HG03439 (cell line): ENCODE data around the gene KCNJ1.
A peak's percentile ranks its signal among the peaks of the same experiment; 100 is the strongest.

Source experiments
- ATAC-seq: cut with Tn5 transposase; IDR thresholded peaks from one replicate; pipeline ENCODE4 v1.9.1; 2021; ENCODE audit warnings: mild to moderate bottlenecking, moderate library complexity; ENCODE audit not compliant: unreplicated experiment

KCNJ1 gene

DNA sequence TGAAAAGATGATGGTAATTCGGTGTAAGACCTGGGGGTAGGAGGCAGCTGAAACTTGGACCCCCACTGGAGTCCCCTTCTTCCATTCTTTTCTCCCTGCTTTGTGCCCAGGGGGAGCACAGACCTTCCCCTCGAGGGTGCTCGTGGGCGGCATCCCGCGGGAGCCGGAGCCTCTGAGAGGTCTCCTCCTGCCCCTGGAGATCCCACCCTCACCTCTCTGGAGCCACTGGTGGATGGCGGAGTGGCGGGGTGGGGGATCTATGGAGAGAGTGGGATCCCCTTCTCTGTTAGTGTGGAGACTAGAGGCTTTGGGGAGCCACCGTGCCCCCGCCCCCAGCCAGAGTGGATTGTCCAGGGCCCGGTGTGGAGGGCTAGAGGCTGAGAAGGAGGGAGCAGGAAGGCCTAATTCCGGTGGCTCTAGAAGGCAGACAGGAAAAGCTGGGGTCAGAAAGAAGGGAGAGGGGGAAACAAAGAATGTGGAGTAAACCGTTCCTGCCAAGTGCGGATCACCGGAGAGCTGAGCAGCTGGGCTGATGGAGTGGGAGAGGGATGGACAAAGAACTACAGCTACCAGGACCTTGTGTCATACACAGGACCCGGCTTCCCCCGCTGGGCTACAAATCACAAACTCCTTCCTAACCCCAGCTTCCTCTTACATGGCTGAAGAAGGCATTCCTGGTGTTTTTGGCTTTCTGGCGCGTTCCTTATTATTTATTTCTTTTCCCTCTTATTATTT is 41.9 kb downstream of the KCNJ1 start:
- no peak for ATAC-seq

DNA sequence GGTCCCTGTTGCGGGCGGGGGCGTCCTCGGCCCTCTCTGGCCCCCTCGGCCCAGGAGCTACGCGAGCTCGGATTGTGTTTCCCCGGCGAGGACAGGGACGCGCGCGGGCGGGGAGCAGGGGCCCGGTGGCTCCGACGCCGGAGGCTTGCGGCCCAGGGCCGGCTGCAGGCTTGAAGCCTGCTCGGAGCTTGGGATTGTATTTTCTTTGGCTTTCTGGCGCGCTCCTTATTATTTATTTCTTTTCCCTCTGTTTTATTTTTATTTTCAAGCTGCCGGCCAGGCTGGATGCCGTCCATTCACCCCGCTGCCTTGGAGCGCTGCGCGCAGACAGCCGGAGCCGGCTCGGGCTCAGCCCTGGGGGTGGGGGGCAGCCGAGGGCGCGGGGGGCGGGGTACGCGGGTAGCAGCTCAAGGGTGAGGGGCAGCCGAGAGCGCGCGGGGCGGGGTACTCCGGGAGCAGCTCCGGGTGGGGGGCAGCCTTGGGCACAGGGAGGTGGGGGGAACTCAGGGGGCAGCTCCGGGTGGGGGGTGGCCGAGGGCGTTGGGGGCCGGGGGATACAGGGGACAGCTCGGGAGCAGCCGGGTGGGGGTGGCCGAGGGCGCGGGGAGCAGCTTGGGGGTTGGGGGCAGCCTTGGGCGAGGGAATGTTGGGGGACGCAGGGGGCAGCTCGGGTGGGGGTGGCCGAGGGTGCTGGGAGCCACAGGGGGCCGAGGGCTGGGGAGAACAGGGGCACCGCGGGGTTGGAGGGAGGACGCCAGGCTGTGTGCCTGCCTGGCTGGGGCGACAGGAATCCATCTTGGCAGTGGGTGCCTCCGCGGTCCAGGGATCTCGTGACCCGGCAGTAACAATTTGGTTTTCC is 42.7 kb downstream of the KCNJ1 start:
- ATAC-seq = no peak

- no peak for ATAC-seq
These were observed 43.3 kb downstream of the KCNJ1 start for GRCh38 chr11:128823753-128824152.

GRCh38 chr11:128822130-128822529 is 45.0 kb downstream of the KCNJ1 start:
- no peak for ATAC-seq

- ATAC-seq = no peak
These were observed 45.5 kb downstream of the KCNJ1 start for GRCh38 chr11:128821556-128821955.

GRCh38 chr11:128819198-128819597 is 47.9 kb downstream of the KCNJ1 start:
- ATAC-seq = no peak

DNA sequence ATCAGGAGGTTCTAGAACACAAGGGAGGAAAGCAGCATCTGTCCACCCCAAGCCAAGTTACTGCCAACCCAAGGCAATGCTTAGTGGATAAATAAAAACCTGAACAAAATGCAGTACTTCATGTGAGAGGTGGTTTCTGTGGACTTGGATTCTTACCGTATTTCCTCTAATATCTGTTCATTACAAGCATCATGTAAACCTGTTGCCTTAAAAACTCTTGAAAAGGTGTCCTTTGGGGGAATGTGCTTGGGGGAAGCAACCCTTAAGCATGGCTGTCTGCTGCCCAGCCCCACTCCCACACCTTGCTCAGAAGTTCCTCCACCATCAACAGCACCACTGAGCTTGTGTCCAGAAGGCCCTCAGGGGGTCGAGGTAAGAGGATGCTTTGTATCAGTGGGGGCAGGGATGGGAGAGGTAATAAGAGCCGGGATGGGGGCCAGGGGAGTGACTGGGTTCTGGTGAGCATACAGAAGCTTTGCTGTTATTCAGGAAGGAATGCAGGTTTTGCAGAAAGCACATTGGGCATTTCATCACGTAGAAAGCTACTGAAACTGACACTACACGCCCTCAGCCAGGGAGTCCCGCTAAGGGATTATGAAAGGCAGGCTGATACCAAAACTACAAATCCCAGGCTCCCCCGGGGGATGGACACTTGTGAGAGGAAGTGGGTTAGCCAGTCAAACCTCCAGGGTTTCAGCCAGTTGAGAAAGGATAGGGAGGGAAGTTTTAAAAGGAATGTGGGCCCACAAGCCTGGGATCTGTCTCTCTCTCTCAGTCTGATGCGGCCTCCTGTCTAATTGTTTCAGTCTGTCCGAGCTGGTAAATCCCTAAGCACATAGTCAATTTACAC is 52.0 kb downstream of the KCNJ1 start:
- no peak for ATAC-seq

DNA sequence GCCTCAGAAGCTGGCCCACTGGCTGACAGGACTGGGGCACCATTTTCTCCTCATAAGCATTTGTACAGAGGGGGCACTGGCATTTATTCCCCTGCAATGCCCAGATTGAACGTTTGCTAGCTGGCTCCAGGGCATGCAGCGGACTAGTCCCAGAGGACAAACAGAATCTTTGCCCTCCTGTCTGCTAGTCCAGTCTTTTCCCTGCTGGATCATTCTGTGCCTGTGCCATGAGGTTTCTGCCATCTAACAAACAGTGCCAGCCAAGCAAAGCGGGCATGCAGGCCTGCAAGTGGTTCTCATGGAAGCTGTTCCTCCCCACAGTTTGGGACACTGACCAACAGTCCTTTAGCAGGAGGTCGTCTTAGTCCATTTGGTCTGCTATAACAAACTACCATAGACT is 53.4 kb downstream of the KCNJ1 start:
- ATAC-seq = no peak

DNA sequence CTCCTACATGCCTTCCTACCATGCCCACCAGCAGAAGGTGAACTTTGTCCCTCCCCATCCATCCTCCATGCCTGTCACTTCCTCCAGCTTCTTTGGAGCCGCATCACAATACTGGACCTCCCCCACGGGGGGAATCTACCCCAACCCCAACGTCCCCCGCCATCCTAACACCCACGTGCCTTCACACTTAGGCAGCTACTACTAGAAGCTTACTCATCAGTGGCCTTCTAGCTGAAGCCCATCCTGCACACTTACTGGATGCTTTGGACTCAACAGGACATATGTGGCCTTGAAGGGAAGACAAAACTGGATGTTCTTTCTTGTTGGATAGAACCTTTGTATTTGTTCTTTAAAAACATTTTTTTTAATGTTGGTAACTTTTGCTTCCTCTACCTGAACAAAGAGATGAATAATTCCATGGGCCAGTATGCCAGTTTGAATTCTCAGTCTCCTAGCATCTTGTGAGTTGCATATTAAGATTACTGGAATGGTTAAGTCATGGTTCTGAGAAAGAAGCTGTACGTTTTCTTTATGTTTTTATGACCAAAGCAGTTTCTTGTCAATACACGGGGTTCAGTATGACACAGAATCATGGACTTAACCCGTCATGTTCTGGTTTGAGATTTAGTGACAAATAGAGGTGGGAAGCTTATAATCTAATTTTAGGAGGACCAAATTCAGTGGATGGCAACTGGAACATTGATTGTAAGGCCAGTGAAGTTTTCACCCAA is 56.1 kb downstream of the KCNJ1 start:
- ATAC-seq = no peak

GRCh38 chr11:128809128-128809527 is 58.0 kb downstream of the KCNJ1 start:
- ATAC-seq = no peak

- ATAC-seq = no peak
These were observed 59.2 kb downstream of the KCNJ1 start for GRCh38 chr11:128807909-128808308.

GRCh38 chr11:128806506-128807261 is 60.4 kb downstream of the KCNJ1 start:
- ATAC-seq = no peak

DNA sequence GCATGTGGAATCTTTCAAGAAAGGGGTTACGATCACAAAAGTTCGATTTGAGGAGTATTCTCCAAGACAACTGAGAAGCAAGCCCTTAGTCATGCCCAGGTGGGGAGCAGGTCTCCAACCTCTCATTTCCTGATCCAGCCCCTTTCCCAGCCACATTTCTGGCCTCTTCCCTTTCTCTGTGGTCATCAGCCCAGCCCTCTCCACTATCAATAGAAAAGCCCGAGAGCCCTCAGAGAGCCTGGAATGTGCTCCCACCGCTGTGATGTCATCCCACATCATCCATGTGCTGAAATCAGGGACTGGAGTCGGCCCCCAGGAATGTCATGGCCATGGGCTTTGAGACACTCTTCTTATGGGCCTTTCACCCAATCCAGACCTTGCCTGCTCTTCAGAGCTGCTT is 62.6 kb downstream of the KCNJ1 start:
- no peak for ATAC-seq

- ATAC-seq = no peak
These were observed 63.4 kb downstream of the KCNJ1 start for GRCh38 chr11:128803449-128804245.

DNA sequence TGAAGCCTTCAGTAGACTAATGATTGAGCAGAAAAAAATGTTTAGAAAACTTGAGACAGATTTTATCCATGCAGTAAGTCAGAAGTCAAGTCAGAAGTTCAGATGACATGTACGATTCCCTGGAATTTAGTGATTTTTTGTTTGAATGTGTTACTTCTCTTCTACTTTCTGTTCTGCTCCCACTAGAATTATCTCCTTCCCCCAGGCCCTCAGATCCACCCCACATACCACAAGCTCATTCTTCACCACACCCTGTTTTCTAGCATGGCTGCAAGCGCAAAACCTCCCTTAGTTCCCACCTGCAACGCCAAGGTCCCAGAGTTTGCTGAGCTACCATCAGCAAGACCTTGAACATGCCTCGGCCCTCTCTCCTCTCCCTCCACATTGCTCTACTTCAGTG is 64.1 kb downstream of the KCNJ1 start:
- ATAC-seq = no peak

DNA sequence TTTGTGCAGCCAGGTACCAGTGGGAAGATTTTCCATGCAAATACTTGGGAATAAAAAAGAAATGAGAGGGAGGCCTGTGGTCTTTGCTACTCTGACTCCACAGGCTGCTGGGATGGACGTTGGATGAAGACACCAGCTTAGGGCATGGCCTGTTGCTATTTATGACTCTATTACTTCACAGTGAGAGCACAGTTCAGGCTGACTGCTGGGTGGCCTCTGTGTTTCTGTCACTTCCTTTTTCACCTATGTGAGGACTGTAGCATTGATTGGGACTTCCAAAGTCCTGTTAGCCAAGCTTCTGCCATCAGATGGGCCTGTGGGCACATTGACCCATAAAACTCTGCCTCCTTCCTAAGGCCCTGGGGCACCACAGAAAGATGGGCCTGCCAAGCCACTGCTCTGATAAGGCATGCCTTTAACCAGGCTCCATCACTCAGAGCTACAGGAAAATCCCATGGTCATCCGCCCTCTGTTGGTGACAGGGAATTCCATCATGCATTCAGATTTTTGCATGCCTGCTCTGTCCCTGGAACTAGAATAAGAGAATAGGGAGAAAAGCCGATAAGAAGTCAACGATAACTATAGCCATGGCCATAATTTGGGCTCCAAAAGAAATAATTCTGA is 64.6 kb downstream of the KCNJ1 start:
- ATAC-seq = no peak

DNA sequence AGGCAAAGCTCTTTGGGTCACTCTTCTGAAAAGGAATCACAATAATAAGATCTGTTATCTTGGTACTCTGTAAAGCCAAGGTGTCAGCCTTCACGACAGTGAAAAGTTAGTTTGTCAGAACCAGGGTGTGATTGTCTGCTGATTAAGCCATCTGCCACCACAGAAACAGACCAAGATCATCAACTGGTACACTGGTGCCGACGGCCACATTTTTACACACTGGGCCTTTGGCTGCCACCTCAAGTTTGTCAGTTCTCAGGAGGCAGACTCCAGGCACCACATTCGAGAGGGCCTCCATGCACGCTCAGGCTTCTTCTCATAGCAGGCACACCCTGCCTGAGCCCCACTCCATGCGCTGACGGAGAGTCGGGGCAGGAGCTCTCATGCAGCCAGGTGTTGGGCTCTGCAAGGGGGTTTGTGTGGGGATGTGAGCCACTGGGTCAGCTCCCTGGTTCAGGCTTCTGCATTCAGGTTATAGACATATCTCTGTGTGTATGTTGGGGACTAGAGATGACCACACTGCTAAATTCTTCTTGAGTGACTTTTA is 66.2 kb downstream of the KCNJ1 start:
- ATAC-seq = no peak

GRCh38 chr11:128796270-128796669 is 70.8 kb downstream of the KCNJ1 start:
- peak; percentile 99 for ATAC-seq
